Transverse colon (tissue), 4 donors: Measurements from ENCODE around the gene GLYATL2.

Experiments
- CTCF ChIP-seq, 5 experiments: fragments of 200-600 bp in 3 of 5; fragments of 450-650 bp in 2 of 5; sonication (generic) in 3 of 5; IDR thresholded peaks; 1 replicate in 2 of 5; 2 replicates in 3 of 5; pipeline ENCODE4 v1.5.1; 2016 to 2017; ENCODE audit warnings: antibody characterized with exemption in 5 of 5, inconsistent platforms in 3 of 5, mild to moderate bottlenecking in 2 of 5, moderate library complexity in 1 of 5
- EP300 ChIP-seq: sonication (generic); formaldehyde crosslinking; IDR thresholded peaks from one replicate; pipeline ENCODE4 v1.6.1; 2017; ENCODE audit warnings: antibody characterized with exemption, low read depth
- POLR2A ChIP-seq: fragments of 450-650 bp; IDR thresholded peaks from one replicate; pipeline ENCODE4 v1.6.1; 2016; ENCODE audit warnings: antibody characterized with exemption, mild to moderate bottlenecking, moderate library complexity
- POLR2AphosphoS5 ChIP-seq, 3 donors: sonication (generic); formaldehyde crosslinking; IDR thresholded peaks; one replicate each; pipeline ENCODE4 v1.6.1; 2016; ENCODE audit warnings: antibody characterized with exemption in 3 of 3

- TF ChIP-seq CTCF (IDR thresholded peaks at IDR 0.05) (no peak), POLR2A (no peak), POLR2AphosphoS5 (IDR thresholded peaks at IDR 0.05) (no peak), EP300 (no peak)
These were observed 35.7 kb upstream of the GLYATL2 start for GRCh38 chr11:58880166-58880565.
